HG03457 (cell line): Measurements from ENCODE around the gene SPON1.
"Not testable (repeated sequence)": the region's sequence is repeated elsewhere in the genome, so short reads cannot be mapped to it uniquely, and the experiment has no call there.

Source experiments
- ATAC-seq: cut with Tn5 transposase; IDR thresholded peaks from one replicate; pipeline ENCODE4 v1.9.1; 2021; ENCODE audit warnings: moderate number of reproducible peaks; ENCODE audit not compliant: unreplicated experiment

SPON1 gene

GRCh38 chr11:13972944-13973343, 10.4 kb downstream of the SPON1 start:
- no peak for ATAC-seq

GRCh38 chr11:13974631-13975030, 12.1 kb downstream of the SPON1 start:
- ATAC-seq = no peak

GRCh38 chr11:13983081-13983751, 20.7 kb downstream of the SPON1 start:
- no peak for ATAC-seq

- ATAC-seq = no peak
Measured at GRCh38 chr11:13984616-13985450, 22.3 kb downstream of the SPON1 start.

GRCh38 chr11:13986695-13987094, 24.2 kb downstream of the SPON1 start:
- ATAC-seq = not testable (repeated sequence)

- not testable (repeated sequence) for ATAC-seq
Measured at GRCh38 chr11:13992158-13992856, 29.8 kb downstream of the SPON1 start.

GRCh38 chr11:13993096-13993765, 30.7 kb downstream of the SPON1 start:
- ATAC-seq = no peak

GRCh38 chr11:13997881-13998280, 35.4 kb downstream of the SPON1 start:
- no peak for ATAC-seq

- no peak for ATAC-seq
Measured at GRCh38 chr11:13999704-14000103, 37.2 kb downstream of the SPON1 start.

GRCh38 chr11:14001597-14001996, 39.1 kb downstream of the SPON1 start:
- ATAC-seq = no peak

- no peak for ATAC-seq
Measured at GRCh38 chr11:14007566-14007965, 45.0 kb downstream of the SPON1 start.

GRCh38 chr11:14010665-14011064, 48.1 kb downstream of the SPON1 start:
- ATAC-seq = no peak

- ATAC-seq = no peak
Measured at GRCh38 chr11:14012846-14013245, 50.3 kb downstream of the SPON1 start.

GRCh38 chr11:14015711-14016110, 53.2 kb downstream of the SPON1 start:
- ATAC-seq = no peak

GRCh38 chr11:14018441-14018840, 55.9 kb downstream of the SPON1 start:
- no peak for ATAC-seq

- ATAC-seq = no peak
Measured at GRCh38 chr11:14021738-14022137, 59.2 kb downstream of the SPON1 start.

GRCh38 chr11:14022251-14022650, 59.7 kb downstream of the SPON1 start:
- no peak for ATAC-seq

- ATAC-seq = no peak
Measured at GRCh38 chr11:14022821-14023220, 60.3 kb downstream of the SPON1 start.

- ATAC-seq = no peak
Measured at GRCh38 chr11:14026961-14027360, 64.4 kb downstream of the SPON1 start.

- ATAC-seq = no peak
Measured at GRCh38 chr11:14027525-14027924, 65.0 kb downstream of the SPON1 start.

GRCh38 chr11:14029440-14029839, 66.9 kb downstream of the SPON1 start:
- no peak for ATAC-seq
